ENCODE data around the gene NR5A2. TPM values are rescaled to one million over a fixed set of nuclear protein-coding genes. Genes with fewer than 3 reads are reported as not detected.

The NR5A2 gene
- total and polyA plus RNA-seq, 2 donors from 2014 or later: 0.13 to 6.3 TPM

DNA sequence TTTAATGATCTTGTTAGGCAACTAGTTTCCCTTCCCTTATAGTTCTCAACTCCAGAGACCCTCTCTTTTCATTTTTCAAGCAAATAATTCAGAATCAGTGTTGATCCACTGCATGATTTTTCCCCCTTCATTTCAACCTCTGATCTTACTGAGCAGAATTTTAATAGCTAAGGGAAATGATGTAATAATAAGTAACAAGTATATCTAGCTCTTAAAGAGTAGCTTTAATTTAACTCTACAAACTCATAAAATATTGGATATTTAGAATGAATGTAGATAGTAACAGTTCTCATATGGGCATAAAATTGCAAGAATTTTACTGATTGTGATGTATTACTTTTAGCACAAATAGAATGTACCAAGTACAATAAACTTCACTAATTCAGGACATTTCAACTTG lies 130.2 kb downstream of the NR5A2 start:
- Histone ChIP-seq H3K36me3 (ENCODE audit: control insufficient read depth in 2 of 3, insufficient read depth in 3 of 3, low read length in 3 of 3) (no peaks in the 10 kb centered on the region), H3K27ac (ENCODE audit: low read depth in 2 of 2, low read length in 2 of 2) (no peak overlapping the region), H3K9ac (ENCODE audit: low read length in 3 of 3) (no peak overlapping the region), H3K4me1 (ENCODE audit: control insufficient read depth in 2 of 3, insufficient read depth in 2 of 3, low read depth in 1 of 3, low read length in 3 of 3) (no peaks in the 10 kb centered on the region), H3K27me3 (ENCODE audit: control insufficient read depth, insufficient read depth, low read length) (no peaks in the 10 kb centered on the region), H3K9me3 (ENCODE audit: control insufficient read depth in 2 of 3, insufficient read depth in 1 of 3, low read length in 3 of 3) (no peaks in the 10 kb centered on the region), H3K4me3 (ENCODE audit: low read length in 3 of 3) (no peak overlapping the region)
- intact Hi-C loops (cut with DNase I): no loop called here
- DNase-seq (no peak), FAIRE-seq (no peak)
- TF ChIP-seq, protein P1, sequence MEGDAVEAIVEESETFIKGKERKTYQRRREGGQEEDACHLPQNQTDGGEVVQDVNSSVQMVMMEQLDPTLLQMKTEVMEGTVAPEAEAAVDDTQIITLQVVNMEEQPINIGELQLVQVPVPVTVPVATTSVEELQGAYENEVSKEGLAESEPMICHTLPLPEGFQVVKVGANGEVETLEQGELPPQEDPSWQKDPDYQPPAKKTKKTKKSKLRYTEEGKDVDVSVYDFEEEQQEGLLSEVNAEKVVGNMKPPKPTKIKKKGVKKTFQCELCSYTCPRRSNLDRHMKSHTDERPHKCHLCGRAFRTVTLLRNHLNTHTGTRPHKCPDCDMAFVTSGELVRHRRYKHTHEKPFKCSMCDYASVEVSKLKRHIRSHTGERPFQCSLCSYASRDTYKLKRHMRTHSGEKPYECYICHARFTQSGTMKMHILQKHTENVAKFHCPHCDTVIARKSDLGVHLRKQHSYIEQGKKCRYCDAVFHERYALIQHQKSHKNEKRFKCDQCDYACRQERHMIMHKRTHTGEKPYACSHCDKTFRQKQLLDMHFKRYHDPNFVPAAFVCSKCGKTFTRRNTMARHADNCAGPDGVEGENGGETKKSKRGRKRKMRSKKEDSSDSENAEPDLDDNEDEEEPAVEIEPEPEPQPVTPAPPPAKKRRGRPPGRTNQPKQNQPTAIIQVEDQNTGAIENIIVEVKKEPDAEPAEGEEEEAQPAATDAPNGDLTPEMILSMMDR (IDR thresholded peaks at IDR 0.05; ENCODE audit: borderline replicate concordance, extremely low read depth, insufficient read depth): no peak

DNA sequence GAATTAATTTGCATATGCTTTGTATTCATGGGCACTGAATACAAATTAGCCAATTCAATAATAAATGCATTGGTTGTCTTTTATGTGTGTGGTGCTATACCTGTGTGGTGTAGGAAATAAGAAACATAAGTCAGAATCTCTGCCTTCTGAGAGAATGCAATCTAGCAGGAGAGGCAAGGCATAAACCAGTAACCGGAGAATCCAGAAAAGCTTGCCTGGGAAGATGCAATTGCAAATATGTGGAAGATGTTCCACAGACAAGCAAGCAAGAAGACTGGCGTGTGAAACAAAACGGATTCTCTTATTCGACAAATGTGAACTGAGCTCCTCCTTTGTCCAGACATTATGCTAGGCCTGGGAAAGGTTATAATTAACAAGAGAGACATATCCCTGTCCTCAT lies 134.3 kb downstream of the NR5A2 start:
- Histone ChIP-seq H3K27ac (ENCODE audit: low read depth in 2 of 2, low read length in 2 of 2) (no peak overlapping the region), H3K4me3 (ENCODE audit: low read length in 3 of 3) (no peak overlapping the region), H3K9ac (ENCODE audit: low read length in 3 of 3) (no peak overlapping the region), H3K36me3 (ENCODE audit: control insufficient read depth in 2 of 3, insufficient read depth in 3 of 3, low read length in 3 of 3) (no peaks in the 10 kb centered on the region), H3K27me3 (ENCODE audit: control insufficient read depth, insufficient read depth, low read length) (no peaks in the 10 kb centered on the region), H3K4me1 (ENCODE audit: control insufficient read depth in 2 of 3, insufficient read depth in 2 of 3, low read depth in 1 of 3, low read length in 3 of 3) (no peaks in the 10 kb centered on the region), H3K9me3 (ENCODE audit: control insufficient read depth in 2 of 3, insufficient read depth in 1 of 3, low read length in 3 of 3) (no peaks in the 10 kb centered on the region)
- intact Hi-C loops (cut with DNase I): no loop called here
- FAIRE-seq (no peak), DNase-seq (no peak)
- TF ChIP-seq, protein P1 (IDR thresholded peaks at IDR 0.05; ENCODE audit: borderline replicate concordance, extremely low read depth, insufficient read depth): no peak

DNA sequence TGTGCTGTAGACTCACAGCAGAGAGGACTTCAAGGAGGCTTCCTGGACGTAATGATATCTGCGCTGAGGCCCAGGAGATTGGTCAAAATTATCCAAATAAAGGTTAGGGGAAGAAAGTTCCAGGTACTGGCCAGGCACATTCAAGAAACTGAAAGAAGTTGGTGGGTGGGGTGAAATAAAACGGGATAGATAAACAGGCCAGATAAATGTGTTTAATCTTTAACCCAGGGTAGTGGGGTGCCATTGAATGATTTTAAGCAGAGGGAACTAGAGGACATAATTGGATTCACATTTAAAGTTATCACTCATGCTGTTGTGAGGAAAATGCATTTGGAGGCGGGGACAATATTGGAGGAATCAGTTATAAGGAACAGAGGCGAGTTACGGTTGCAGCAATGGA lies 134.7 kb downstream of the NR5A2 start:
- TF ChIP-seq, protein P1 (IDR thresholded peaks at IDR 0.05; ENCODE audit: borderline replicate concordance, extremely low read depth, insufficient read depth): no peak

DNA sequence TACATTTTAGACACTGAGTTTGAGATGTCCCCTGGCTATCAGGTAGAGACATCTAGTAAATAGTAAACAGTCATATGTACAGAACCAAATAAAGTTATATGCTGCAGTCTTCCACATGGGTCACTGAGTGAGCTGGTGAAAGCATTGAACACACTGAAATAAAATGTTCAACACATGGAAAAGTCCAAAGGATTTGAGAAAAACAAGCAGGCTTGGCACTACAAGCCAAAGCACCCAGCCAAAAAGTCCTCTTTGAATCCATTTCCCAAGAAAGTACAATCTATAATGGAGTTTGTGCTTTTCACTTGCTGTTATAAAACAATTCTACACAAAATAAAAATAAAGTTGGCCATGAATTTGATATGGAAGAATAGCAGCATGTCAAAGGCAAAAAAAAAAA lies 135.4 kb downstream of the NR5A2 start:
- no peak overlapping the region for H3K9ac ChIP-seq (ENCODE audit: low read length in 3 of 3)
- H3K9me3 ChIP-seq (ENCODE audit: control insufficient read depth in 2 of 3, insufficient read depth in 1 of 3, low read length in 3 of 3): no peaks in the 10 kb centered on the region
- DNase-seq (no peak), FAIRE-seq (no peak)
- H3K27me3 ChIP-seq (ENCODE audit: control insufficient read depth, insufficient read depth, low read length): no peaks in the 10 kb centered on the region
- intact Hi-C loops (cut with DNase I): no loop called here
- H3K36me3 ChIP-seq (ENCODE audit: control insufficient read depth in 2 of 3, insufficient read depth in 3 of 3, low read length in 3 of 3): no peaks in the 10 kb centered on the region
- H3K27ac ChIP-seq (ENCODE audit: low read depth in 2 of 2, low read length in 2 of 2): no peak overlapping the region
- TF ChIP-seq, protein P1 (IDR thresholded peaks at IDR 0.05; ENCODE audit: borderline replicate concordance, extremely low read depth, insufficient read depth): no peak
- H3K4me3 ChIP-seq (ENCODE audit: low read length in 3 of 3): no peak overlapping the region
- H3K4me1 ChIP-seq (ENCODE audit: control insufficient read depth in 2 of 3, insufficient read depth in 2 of 3, low read depth in 1 of 3, low read length in 3 of 3): no peaks in the 10 kb centered on the region

More for the DNA sequence above, 134.7 kb downstream of the NR5A2 start:
- intact Hi-C loops (cut with DNase I): no loop called here
- Histone ChIP-seq H3K9ac (ENCODE audit: low read length in 3 of 3) (no peak overlapping the region), H3K36me3 (ENCODE audit: control insufficient read depth in 2 of 3, insufficient read depth in 3 of 3, low read length in 3 of 3) (no peaks in the 10 kb centered on the region), H3K4me1 (ENCODE audit: control insufficient read depth in 2 of 3, insufficient read depth in 2 of 3, low read depth in 1 of 3, low read length in 3 of 3) (no peaks in the 10 kb centered on the region), H3K27ac (ENCODE audit: low read depth in 2 of 2, low read length in 2 of 2) (no peak overlapping the region), H3K9me3 (ENCODE audit: control insufficient read depth in 2 of 3, insufficient read depth in 1 of 3, low read length in 3 of 3) (no peaks in the 10 kb centered on the region), H3K27me3 (ENCODE audit: control insufficient read depth, insufficient read depth, low read length) (no peaks in the 10 kb centered on the region), H3K4me3 (ENCODE audit: low read length in 3 of 3) (no peak overlapping the region)
- FAIRE-seq: no peak
- DNase-seq: no peak
